CD4-positive, alpha-beta T cell (primary cell): ENCODE measurements around the gene FRMPD1. TPM values are rescaled to one million over a fixed set of nuclear protein-coding genes. Genes with fewer than 3 reads are reported as not detected.

Experiments
- ATAC-seq: fragments of 200-7000 bp; cut with Tn5 transposase; one replicate; pipeline ENCODE4 v1.10.0; 2022; ENCODE audit warnings: mild to moderate bottlenecking; ENCODE audit not compliant: poor library complexity
- CTCF ChIA-PET: fragments of 350-600 bp; sonication (Branson Sonifier 250); formaldehyde crosslinking; loops from one replicate; lab custom pipeline; 2021; ENCODE audit warnings: antibody characterized with exemption, inconsistent platforms; lab: Charles Lee
- POLR2A ChIA-PET: fragments of 350-600 bp; sonication (Branson Sonifier 250); formaldehyde crosslinking; loops from one replicate; lab custom pipeline; 2021; ENCODE audit warnings: antibody characterized with exemption, inconsistent platforms; lab: Charles Lee
- DNase-seq, 14 experiments: peaks; one replicate each; pipeline ENCODE4 v3.0.0-alpha.2; 2013 to 2020; ENCODE audit warnings: mixed read lengths in 2 of 14
- H3K27ac ChIP-seq, 2 donors: one replicate each; pipeline versions ENCODE4 v1.5.1 to v1.7.0; 2013; ENCODE audit warnings: low read length in 2 of 2, low read depth in 1 of 2, mild to moderate bottlenecking in 1 of 2
- H3K27me3 ChIP-seq, 2 experiments: 1 replicate in 1 of 2; 2 replicates in 1 of 2; pipeline versions ENCODE4 v1.6.1 to v1.7.0; 2013; ENCODE audit warnings: low read length in 2 of 2, control low read depth in 1 of 2, mild to moderate bottlenecking in 1 of 2, moderate library complexity in 1 of 2; ENCODE audit not compliant: insufficient read depth in 2 of 2, control insufficient read depth in 1 of 2
- H3K36me3 ChIP-seq: one replicate; pipeline ENCODE4 v1.6.1; 2013; ENCODE audit warnings: low read length, control low read depth; ENCODE audit not compliant: insufficient read depth
- H3K4me1 ChIP-seq: one replicate; pipeline ENCODE4 v1.6.1; 2013; ENCODE audit warnings: low read length, control low read depth; ENCODE audit not compliant: insufficient read depth
- H3K4me3 ChIP-seq: one replicate; pipeline ENCODE4 v1.5.1; 2013; ENCODE audit warnings: mild to moderate bottlenecking, low read length, moderate library complexity
- H3K9me3 ChIP-seq, 2 experiments: 1 replicate in 1 of 2; 2 replicates in 1 of 2; pipeline versions ENCODE4 v1.6.1 to v1.7.0; 2013; ENCODE audit warnings: low read length in 2 of 2, mild to moderate bottlenecking in 2 of 2, control low read depth in 1 of 2, moderate library complexity in 1 of 2; ENCODE audit not compliant: control insufficient read depth in 1 of 2, insufficient read depth in 1 of 2
- H3K27ac Mint-ChIP-seq: one replicate; pipeline ENCODE4 v1.8.0; 2020; ENCODE audit warnings: mixed read lengths
- H3K27me3 Mint-ChIP-seq: one replicate; pipeline ENCODE4 v1.8.0; 2021; ENCODE audit warnings: mixed read lengths
- H3K36me3 Mint-ChIP-seq: one replicate; pipeline ENCODE4 v1.8.0; 2021; ENCODE audit warnings: low read depth, mixed read lengths
- H3K4me1 Mint-ChIP-seq: one replicate; pipeline ENCODE4 v1.8.0; 2021; ENCODE audit warnings: low read depth, mixed read lengths
- H3K4me3 Mint-ChIP-seq: one replicate; pipeline ENCODE4 v1.8.0; 2020; ENCODE audit warnings: mild to moderate bottlenecking, mixed read lengths
- H3K9me3 Mint-ChIP-seq: one replicate; pipeline ENCODE4 v1.8.0; 2020; ENCODE audit warnings: mixed read lengths
- intact Hi-C, 2 experiments: fragments of 100-400 bp; cut with DNase I in 1 of 2; cut with micrococcal nuclease in 1 of 2; formaldehyde crosslinking; loops; one replicate each; pipeline versions ENCODE4 v1.15.1 to v1.9.0; 2023 to 2025; cut with DNase I, micrococcal nuclease
- total RNA-seq, 174 experiments: library from RNA in 2 of 174; stranded (reverse) in 2 of 174; gene quantifications; one replicate each; pipeline ENCODE4 v1.2.3 and lab custom pipeline; 2021 to 2026
- TF ChIP-seq, protein P1 (sequence below): fragments of 200-600 bp; IDR thresholded peaks from one replicate; pipeline ENCODE4 v1.8.0; 2022; ENCODE audit warnings: antibody characterized with exemption, mild to moderate bottlenecking

The FRMPD1 gene
- total RNA-seq, 2 experiments from 2014 or later = not detected

DNA sequence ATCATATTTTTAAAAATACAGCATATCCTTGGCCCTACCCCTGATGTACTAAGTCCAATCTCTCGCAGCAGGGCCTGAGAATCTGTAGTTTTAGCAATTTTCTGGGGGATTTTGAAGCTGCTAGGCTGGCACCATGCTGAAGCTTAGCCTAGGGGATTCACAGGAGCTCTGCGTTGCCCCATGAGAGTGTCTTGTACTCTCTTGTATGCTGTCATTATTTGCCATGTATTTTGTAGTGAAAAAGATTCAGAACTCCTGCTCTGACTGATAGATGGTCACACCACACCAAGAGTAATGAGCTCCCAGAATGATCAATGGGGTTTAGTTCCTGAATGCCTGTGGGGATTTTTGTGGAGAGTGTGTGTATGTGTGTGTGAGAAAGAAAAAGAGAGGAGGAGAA, 82.2 kb downstream of the FRMPD1 start:
- intact Hi-C loops = no loop called here
- Mint-ChIP-seq H3K4me1 (no peaks in the 10 kb centered on the region), H3K36me3 (no peaks in the 10 kb centered on the region), H3K4me3 (no peak overlapping the region), H3K27me3 (peaks cover 5% of the 10 kb centered on the region), H3K27ac (no peak overlapping the region), H3K9me3 (no peaks in the 10 kb centered on the region)
- Histone ChIP-seq H3K4me3 (no peak overlapping the region), H3K9me3 (no peaks in the 10 kb centered on the region), H3K36me3 (no peaks in the 10 kb centered on the region), H3K27me3 (peaks cover 0 to 2% of the 10 kb centered on the region in 2 experiments), H3K27ac (no peak overlapping the region), H3K4me1 (no peaks in the 10 kb centered on the region)
- ATAC-seq (no peak), DNase-seq (no peak)
- POLR2A ChIA-PET = no interaction called here
- TF ChIP-seq, protein P1, sequence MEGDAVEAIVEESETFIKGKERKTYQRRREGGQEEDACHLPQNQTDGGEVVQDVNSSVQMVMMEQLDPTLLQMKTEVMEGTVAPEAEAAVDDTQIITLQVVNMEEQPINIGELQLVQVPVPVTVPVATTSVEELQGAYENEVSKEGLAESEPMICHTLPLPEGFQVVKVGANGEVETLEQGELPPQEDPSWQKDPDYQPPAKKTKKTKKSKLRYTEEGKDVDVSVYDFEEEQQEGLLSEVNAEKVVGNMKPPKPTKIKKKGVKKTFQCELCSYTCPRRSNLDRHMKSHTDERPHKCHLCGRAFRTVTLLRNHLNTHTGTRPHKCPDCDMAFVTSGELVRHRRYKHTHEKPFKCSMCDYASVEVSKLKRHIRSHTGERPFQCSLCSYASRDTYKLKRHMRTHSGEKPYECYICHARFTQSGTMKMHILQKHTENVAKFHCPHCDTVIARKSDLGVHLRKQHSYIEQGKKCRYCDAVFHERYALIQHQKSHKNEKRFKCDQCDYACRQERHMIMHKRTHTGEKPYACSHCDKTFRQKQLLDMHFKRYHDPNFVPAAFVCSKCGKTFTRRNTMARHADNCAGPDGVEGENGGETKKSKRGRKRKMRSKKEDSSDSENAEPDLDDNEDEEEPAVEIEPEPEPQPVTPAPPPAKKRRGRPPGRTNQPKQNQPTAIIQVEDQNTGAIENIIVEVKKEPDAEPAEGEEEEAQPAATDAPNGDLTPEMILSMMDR = no peak
- CTCF ChIA-PET = interaction anchor here (1.1 kb wide), 1 partner anchor 15 kb away, joined by 3 read pairs; no protein-coding TSS in a partner anchor

DNA sequence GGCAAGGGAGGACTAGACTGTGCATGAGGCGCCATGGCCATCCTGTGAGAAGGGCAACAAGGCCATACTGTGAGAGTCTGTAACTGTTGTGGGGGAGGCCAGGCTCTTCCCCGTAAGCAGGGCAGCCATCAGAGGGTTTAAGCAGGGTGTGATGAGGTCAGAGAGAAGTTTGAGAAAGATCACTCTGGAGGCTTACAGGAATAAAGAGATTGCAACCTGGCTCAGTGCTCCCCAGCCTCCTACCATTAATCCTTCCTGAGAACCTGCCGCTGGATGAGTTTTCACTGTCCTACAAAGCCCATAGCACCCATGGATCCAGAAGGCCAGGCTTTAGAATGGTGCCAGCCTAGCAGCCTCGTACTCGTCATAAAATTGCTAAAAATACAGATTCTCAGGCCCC, 88.5 kb downstream of the FRMPD1 start:
- DNase-seq (no peak), ATAC-seq (no peak)
- H3K4me3 ChIP-seq = no peak overlapping the region
- ChIA-PET CTCF (no interaction called here), POLR2A (no interaction called here)
- H3K9me3 Mint-ChIP-seq = no peaks in the 10 kb centered on the region
- H3K4me1 ChIP-seq = no peaks in the 10 kb centered on the region
- no peaks in the 10 kb centered on the region for H3K9me3 ChIP-seq
- no peak overlapping the region for H3K4me3 Mint-ChIP-seq
- no peaks in the 10 kb centered on the region for H3K36me3 Mint-ChIP-seq
- H3K4me1 Mint-ChIP-seq = no peaks in the 10 kb centered on the region
- no peaks in the 10 kb centered on the region for H3K27me3 Mint-ChIP-seq
- no peaks in the 10 kb centered on the region for H3K27me3 ChIP-seq
- TF ChIP-seq, protein P1 = no peak
- H3K27ac ChIP-seq = no peak overlapping the region
- H3K27ac Mint-ChIP-seq = no peak overlapping the region
- no peaks in the 10 kb centered on the region for H3K36me3 ChIP-seq
- intact Hi-C loops = no loop called here

DNA sequence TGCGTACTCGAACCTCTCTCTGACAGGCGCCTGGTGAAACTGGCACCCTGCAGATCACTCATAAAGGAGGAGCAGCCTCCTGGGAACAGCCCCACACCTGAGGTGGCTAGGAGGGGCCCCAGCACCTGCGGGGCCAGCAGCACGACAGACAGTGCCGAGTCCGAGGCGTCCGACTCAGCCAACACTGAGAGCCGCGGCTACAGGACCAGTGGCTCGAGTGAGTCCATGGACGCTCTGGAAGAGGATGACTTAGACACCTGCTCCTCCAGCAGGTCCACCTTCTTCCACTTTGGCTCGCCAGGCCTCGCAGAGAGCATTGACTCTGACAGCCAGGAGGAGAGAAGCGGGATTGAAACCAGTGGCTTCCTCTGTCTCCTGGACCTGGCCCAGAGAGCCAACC, 89.4 kb downstream of the FRMPD1 start:
- CTCF ChIA-PET = no interaction called here
- H3K4me3 Mint-ChIP-seq = no peak overlapping the region
- Histone ChIP-seq H3K27ac (no peak overlapping the region), H3K27me3 (no peaks in the 10 kb centered on the region), H3K4me1 (no peaks in the 10 kb centered on the region), H3K4me3 (no peak overlapping the region), H3K9me3 (no peaks in the 10 kb centered on the region), H3K36me3 (no peaks in the 10 kb centered on the region)
- no peak for ATAC-seq
- H3K27ac Mint-ChIP-seq = no peak overlapping the region
- POLR2A ChIA-PET = no interaction called here
- H3K4me1 Mint-ChIP-seq = no peaks in the 10 kb centered on the region
- DNase-seq = no peak
- TF ChIP-seq, protein P1 = no peak
- H3K9me3 Mint-ChIP-seq = no peaks in the 10 kb centered on the region
- intact Hi-C loops = no loop called here
- no peaks in the 10 kb centered on the region for H3K27me3 Mint-ChIP-seq
- H3K36me3 Mint-ChIP-seq = no peaks in the 10 kb centered on the region
